GM23338 (cell line): ENCODE measurements around the gene EIF2S3. TPM values are rescaled to one million over a fixed set of nuclear protein-coding genes. Genes with fewer than 3 reads are reported as not detected.

Experiments
- ATAC-seq: fragments of 200-7000 bp; cut with Tn5 transposase; 3 replicates; pipeline ENCODE4 v1.9.1; 2020
- DNase-seq: peaks from one replicate; pipeline ENCODE4 v3.0.0-alpha.2; 2015; ENCODE audit warnings: low spot score
- H2AFZ ChIP-seq: fragments of 200-600 bp; sonication (generic); 2 replicates; pipeline ENCODE4 v1.8.0; 2016; ENCODE audit warnings: antibody characterized with exemption, mild to moderate bottlenecking, moderate library complexity
- H3F3A ChIP-seq: fragments of 200-600 bp; sonication (generic); replicated peaks from 2 replicates; pipeline ENCODE4 v1.8.0; 2017; ENCODE audit warnings: antibody characterized with exemption, mixed run types, low read depth
- H3K27ac ChIP-seq: fragments of 200-600 bp; sonication (generic); 2 replicates; pipeline ENCODE4 v1.6.1; 2016; ENCODE audit warnings: low read depth
- H3K27me3 ChIP-seq: fragments of 200-600 bp; sonication (generic); 2 replicates; pipeline ENCODE4 v1.8.0; 2016; ENCODE audit warnings: mild to moderate bottlenecking, mixed run types, moderate library complexity; ENCODE audit not compliant: insufficient read depth
- H3K36me3 ChIP-seq: fragments of 200-600 bp; sonication (generic); 2 replicates; pipeline ENCODE4 v1.8.0; 2016; ENCODE audit warnings: mild to moderate bottlenecking; ENCODE audit not compliant: insufficient read depth
- H3K4me1 ChIP-seq: fragments of 200-600 bp; sonication (generic); 2 replicates; pipeline ENCODE4 v1.8.0; 2016; ENCODE audit warnings: mild to moderate bottlenecking, moderate library complexity; ENCODE audit not compliant: insufficient read depth
- H3K4me2 ChIP-seq: fragments of 200-600 bp; sonication (generic); 2 replicates; pipeline ENCODE4 v1.7.1; 2017; ENCODE audit warnings: mixed run types
- H3K4me3 ChIP-seq: fragments of 200-600 bp; sonication (generic); 2 replicates; pipeline ENCODE4 v1.6.1; 2016; ENCODE audit warnings: mixed run types
- H3K79me2 ChIP-seq: fragments of 200-600 bp; sonication (generic); replicated peaks from 2 replicates; pipeline ENCODE4 v1.8.0; 2017; ENCODE audit warnings: mild to moderate bottlenecking; ENCODE audit not compliant: insufficient read depth
- H3K9me2 ChIP-seq: fragments of 200-600 bp; sonication (generic); 2 replicates; pipeline ENCODE4 v1.8.0; 2017; ENCODE audit not compliant: insufficient read depth
- H4K20me1 ChIP-seq: fragments of 200-600 bp; sonication (generic); replicated peaks from 2 replicates; pipeline ENCODE4 v1.8.0; 2017; ENCODE audit warnings: mild to moderate bottlenecking; ENCODE audit not compliant: insufficient read depth
- H3K27ac Mint-ChIP-seq: 2 replicates; pipeline ENCODE4 v1.8.0; 2020; ENCODE audit warnings: inconsistent platforms, mild to moderate bottlenecking, moderate library complexity, mixed read lengths
- H3K27me3 Mint-ChIP-seq: 3 replicates; pipeline ENCODE4 v1.8.0; 2022; ENCODE audit warnings: low read depth, mild to moderate bottlenecking, moderate library complexity, mixed read lengths, inconsistent platforms; ENCODE audit not compliant: insufficient read depth, poor library complexity
- H3K36me3 Mint-ChIP-seq: 3 replicates; pipeline ENCODE4 v1.8.0; 2021; ENCODE audit warnings: low read depth, mild to moderate bottlenecking, inconsistent platforms, moderate library complexity, mixed read lengths
- H3K4me1 Mint-ChIP-seq: 3 replicates; pipeline ENCODE4 v1.8.0; 2020; ENCODE audit warnings: mild to moderate bottlenecking, inconsistent platforms, mixed read lengths
- H3K4me3 Mint-ChIP-seq: 3 replicates; pipeline ENCODE4 v1.8.0; 2021; ENCODE audit warnings: moderate library complexity, mild to moderate bottlenecking, inconsistent platforms, mixed read lengths
- H3K9me3 Mint-ChIP-seq: 3 replicates; pipeline ENCODE4 v1.8.0; 2020; ENCODE audit warnings: moderate library complexity, mild to moderate bottlenecking, inconsistent platforms, mixed read lengths
- CREB1 ChIP-seq: fragments of 250-450 bp; sonication (Bioruptor Pico); IDR thresholded peaks from 2 replicates; pipeline ENCODE4 v1.5.0; 2020; ENCODE audit warnings: low read depth, mild to moderate bottlenecking, moderate library complexity
- CTCF ChIP-seq, 2 experiments: fragments of 200-600 bp in 1 of 2; sonication (generic) in 1 of 2; conservative IDR thresholded peaks; 2 replicates each; pipeline versions ENCODE4 v1.5.1 to v1.6.1; 2016 to 2017; ENCODE audit warnings: antibody characterized with exemption in 2 of 2, low read depth in 2 of 2, mild to moderate bottlenecking in 2 of 2, moderate library complexity in 1 of 2
- ETS1 ChIP-seq: IDR thresholded peaks from 2 replicates; pipeline ENCODE4 v1.6.1; 2016; ENCODE audit warnings: antibody characterized with exemption
- EZH2 ChIP-seq: fragments of 200-600 bp; sonication (generic); IDR thresholded peaks from one replicate; pipeline ENCODE4 v1.8.0; 2017; ENCODE audit warnings: antibody characterized with exemption, mild to moderate bottlenecking, low read depth; ENCODE audit not compliant: unreplicated experiment
- EZH2phosphoT487 ChIP-seq: fragments of 200-600 bp; sonication (generic); IDR thresholded peaks from one replicate; pipeline ENCODE4 v1.8.1; 2018; ENCODE audit warnings: antibody characterized with exemption; ENCODE audit not compliant: unreplicated experiment
- JUNB ChIP-seq: IDR thresholded peaks from one replicate; pipeline ENCODE4 v1.6.1; 2016; ENCODE audit warnings: antibody characterized with exemption; ENCODE audit not compliant: unreplicated experiment
- NANOG ChIP-seq: IDR thresholded peaks from 2 replicates; pipeline ENCODE4 v1.6.1; 2016; ENCODE audit warnings: antibody characterized with exemption, borderline replicate concordance
- POLR2AphosphoS5 ChIP-seq: IDR thresholded peaks from 2 replicates; pipeline ENCODE4 v1.6.1; 2016; ENCODE audit warnings: antibody characterized with exemption, low read depth
- REST ChIP-seq: IDR thresholded peaks from one replicate; pipeline ENCODE4 v1.6.1; 2018; ENCODE audit warnings: antibody characterized with exemption; ENCODE audit not compliant: unreplicated experiment
- STAT1 ChIP-seq: IDR thresholded peaks from one replicate; pipeline ENCODE4 v1.6.1; 2016; ENCODE audit warnings: antibody characterized with exemption; ENCODE audit not compliant: unreplicated experiment
- ZNF114 ChIP-seq: fragments of 250-450 bp; sonication (Bioruptor Pico); IDR thresholded peaks from 2 replicates; pipeline ENCODE4 v1.5.0; 2020; ENCODE audit warnings: mild to moderate bottlenecking, moderate library complexity
- ZNF331 ChIP-seq: fragments of 250-450 bp; sonication (Bioruptor Pico); IDR thresholded peaks from 2 replicates; pipeline ENCODE4 v1.5.0; 2020; ENCODE audit warnings: low read depth, mild to moderate bottlenecking, moderate library complexity
- ZNF462 ChIP-seq: fragments of 250-450 bp; sonication (Bioruptor Pico); IDR thresholded peaks from 2 replicates; pipeline ENCODE4 v1.5.0; 2020; ENCODE audit warnings: mild to moderate bottlenecking, moderate library complexity
- polyA plus RNA-seq: library from polyadenylated mRNA; unstranded; fragments of >200 nt; fragmentation: Nextera tagmentation; extraction: Ambion mirVana; gene quantifications from 2 replicates; pipeline ENCODE4 v1.2.1, GENCODE V29; 2016
- total RNA-seq: library from RNA; depleted of rRNA; stranded (reverse); fragments of >200 nt; shearing (Covaris generic); gene quantifications from 2 replicates; pipeline ENCODE4 v1.2.3, GENCODE V29; 2014

Gene EIF2S3
- total and polyA plus RNA-seq, 2 experiments from 2014 or later: 90.5 to 323 TPM

- Mint-ChIP-seq H3K27ac (no peak overlapping the region), H3K36me3 (no peaks in the 10 kb centered on the region), H3K4me1 (peaks cover 9% of the 10 kb centered on the region), H3K9me3 (no peaks in the 10 kb centered on the region; the same call in 2 of the 3 replicates), H3K27me3 (no peaks in the 10 kb centered on the region), H3K4me3 (no peak overlapping the region)
- Histone ChIP-seq H3K4me1 (no peaks in the 10 kb centered on the region), H3K9me2 (no peaks in the 10 kb centered on the region), H3K27ac (no peak overlapping the region), H3F3A (no peaks in the 10 kb centered on the region), H2AFZ (no peak overlapping the region), H3K4me3 (no peak overlapping the region), H3K27me3 (no peaks in the 10 kb centered on the region), H3K79me2 (no peaks in the 10 kb centered on the region), H4K20me1 (no peaks in the 10 kb centered on the region), H3K4me2 (no peak overlapping the region), H3K36me3 (no peaks in the 10 kb centered on the region)
- DNase-seq: no peak
- TF ChIP-seq ETS1 (no peak), ZNF462 (no peak), ZNF114 (CRISPR knock-in tag) (no peak), EZH2phosphoT487 (no peak), CREB1 (CRISPR knock-in tag) (no peak), STAT1 (no peak), ZNF331 (CRISPR knock-in tag) (no peak), POLR2AphosphoS5 (no peak), CTCF (conservative IDR thresholded peaks at IDR 0.05; ENCODE audit: low read depth in 2 of 2) (no peak), NANOG (no peak), JUNB (no peak), REST (no peak), EZH2 (no peak)
- ATAC-seq: no peak
These were observed 43.0 kb downstream of the EIF2S3 start for GRCh38 chrX:24097741-24098260.
